ENCODE results near the gene SMIM38.

The SMIM38 gene

DNA sequence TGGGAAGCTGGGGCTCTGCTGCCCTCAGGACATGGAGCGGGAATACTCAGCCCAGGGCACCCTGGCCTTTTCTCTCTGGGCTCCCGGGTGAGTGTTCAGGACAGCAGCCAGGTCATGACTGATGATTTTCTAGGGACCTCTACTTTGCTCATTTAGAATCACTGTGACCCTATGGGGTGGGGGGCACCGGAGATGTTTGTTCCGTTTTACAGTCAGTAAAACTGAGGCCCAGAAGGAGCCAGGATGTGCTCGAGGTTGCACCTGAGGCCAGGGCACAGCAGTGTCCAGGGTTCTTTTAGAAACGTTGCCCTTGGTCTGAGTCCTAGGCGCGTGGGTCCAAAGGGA, 48.1 kb downstream of the SMIM38 start:
- TF ChIP-seq, protein P1, sequence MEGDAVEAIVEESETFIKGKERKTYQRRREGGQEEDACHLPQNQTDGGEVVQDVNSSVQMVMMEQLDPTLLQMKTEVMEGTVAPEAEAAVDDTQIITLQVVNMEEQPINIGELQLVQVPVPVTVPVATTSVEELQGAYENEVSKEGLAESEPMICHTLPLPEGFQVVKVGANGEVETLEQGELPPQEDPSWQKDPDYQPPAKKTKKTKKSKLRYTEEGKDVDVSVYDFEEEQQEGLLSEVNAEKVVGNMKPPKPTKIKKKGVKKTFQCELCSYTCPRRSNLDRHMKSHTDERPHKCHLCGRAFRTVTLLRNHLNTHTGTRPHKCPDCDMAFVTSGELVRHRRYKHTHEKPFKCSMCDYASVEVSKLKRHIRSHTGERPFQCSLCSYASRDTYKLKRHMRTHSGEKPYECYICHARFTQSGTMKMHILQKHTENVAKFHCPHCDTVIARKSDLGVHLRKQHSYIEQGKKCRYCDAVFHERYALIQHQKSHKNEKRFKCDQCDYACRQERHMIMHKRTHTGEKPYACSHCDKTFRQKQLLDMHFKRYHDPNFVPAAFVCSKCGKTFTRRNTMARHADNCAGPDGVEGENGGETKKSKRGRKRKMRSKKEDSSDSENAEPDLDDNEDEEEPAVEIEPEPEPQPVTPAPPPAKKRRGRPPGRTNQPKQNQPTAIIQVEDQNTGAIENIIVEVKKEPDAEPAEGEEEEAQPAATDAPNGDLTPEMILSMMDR (IDR thresholded peaks at IDR 0.05; ENCODE audit: low read depth, low read length) = no peak

DNA sequence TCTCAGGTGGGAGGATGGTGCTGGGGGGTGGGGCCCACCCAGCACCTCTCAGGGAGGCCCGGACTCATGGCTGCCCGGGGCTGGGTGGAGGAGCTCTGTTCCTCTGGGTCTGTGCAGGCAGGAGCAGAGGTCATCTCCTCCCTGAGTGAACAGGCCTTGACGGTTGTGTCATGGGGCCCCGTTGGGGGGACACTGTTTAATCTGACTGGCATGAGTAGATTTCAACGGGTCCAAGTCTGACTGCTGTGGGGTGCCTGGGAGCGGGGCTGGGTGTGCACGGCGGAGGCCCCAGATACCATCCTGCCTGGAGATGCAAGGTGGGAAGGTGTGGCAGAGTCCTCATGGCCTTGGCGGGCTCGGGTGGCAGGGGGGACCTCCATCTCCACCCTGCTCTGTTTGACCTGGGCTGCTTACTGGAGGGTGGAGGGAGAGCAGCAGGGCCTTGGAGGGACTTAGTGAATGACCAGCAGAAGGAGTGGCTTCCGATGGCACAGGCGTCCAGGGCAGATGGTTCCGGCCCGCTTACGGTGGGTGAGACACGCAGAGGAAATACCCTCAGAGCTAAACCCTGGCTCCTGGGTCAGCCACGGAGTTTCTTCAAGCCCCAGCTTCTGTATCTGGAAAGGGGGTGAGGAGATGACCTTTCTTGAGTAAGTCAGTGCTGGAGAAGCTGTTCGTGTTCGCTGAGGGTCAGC, 48.7 kb downstream of the SMIM38 start:
- H3K4me3 ChIP-seq (ENCODE audit: low read depth, low read length) = no peak overlapping the region
- TF ChIP-seq, protein P1 (IDR thresholded peaks at IDR 0.05; ENCODE audit: low read depth, low read length) = no peak

More for the DNA sequence above, 48.1 kb downstream of the SMIM38 start:
- H3K4me3 ChIP-seq (ENCODE audit: low read depth, low read length) = no peak overlapping the region

DNA sequence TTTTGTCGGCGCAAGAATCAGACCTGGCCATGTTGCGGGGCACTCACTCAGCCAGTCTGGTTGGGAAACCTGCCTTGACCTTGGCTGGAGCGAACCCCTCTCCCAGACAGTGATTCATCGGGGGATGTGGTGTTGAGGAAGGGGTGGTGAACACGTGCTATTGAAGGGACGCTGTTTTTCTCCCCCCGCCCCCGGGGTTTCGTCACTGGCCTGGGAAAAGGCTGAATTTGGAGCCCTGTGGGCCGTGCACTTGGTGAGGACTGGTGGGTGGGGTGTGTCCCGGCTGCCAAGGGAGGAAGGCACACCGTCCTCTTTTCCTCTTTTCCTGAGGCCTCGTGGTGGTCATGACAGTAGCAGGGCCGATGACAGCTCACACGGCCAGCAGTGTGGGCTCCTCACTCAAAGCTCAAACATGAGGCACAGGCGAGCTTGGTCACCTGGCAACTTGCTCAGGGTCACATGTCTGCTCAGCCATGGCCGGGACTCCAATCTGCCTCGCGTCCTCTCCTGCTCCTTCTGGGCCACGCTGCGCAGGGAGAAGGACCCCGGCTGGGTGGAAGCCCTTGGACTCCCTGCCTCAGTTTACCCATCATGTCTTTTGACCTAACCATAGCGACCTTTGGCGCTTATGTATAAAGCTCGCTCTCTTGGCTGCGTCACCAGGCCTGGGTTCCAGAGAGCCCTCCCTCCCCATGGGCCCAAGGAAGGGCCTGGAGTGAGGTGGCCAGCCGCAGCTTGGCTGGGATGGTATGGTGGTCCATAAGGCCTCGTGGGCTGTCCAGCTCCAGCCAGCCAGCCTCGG, 49.4 kb downstream of the SMIM38 start:
- TF ChIP-seq, protein P1 (IDR thresholded peaks at IDR 0.05; ENCODE audit: low read depth, low read length) = no peak
- no peak overlapping the region for H3K4me3 ChIP-seq (ENCODE audit: low read depth, low read length)

All from WI38 (cell line).